GM23338 (cell line): ENCODE data around the gene KCNF1. TPM values are rescaled to one million over a fixed set of nuclear protein-coding genes. Genes with fewer than 3 reads are reported as not detected.
A peak's percentile ranks its signal among the peaks of the same experiment; 100 is the strongest.

Experiments
- ATAC-seq: fragments of 200-7000 bp; cut with Tn5 transposase; 3 replicates; pipeline ENCODE4 v1.9.1; 2020
- DNase-seq: peaks from one replicate; pipeline ENCODE4 v3.0.0-alpha.2; 2015; ENCODE audit warnings: low spot score
- H2AFZ ChIP-seq: fragments of 200-600 bp; sonication (generic); 2 replicates; pipeline ENCODE4 v1.8.0; 2016; ENCODE audit warnings: antibody characterized with exemption, mild to moderate bottlenecking, moderate library complexity
- H3F3A ChIP-seq: fragments of 200-600 bp; sonication (generic); replicated peaks from 2 replicates; pipeline ENCODE4 v1.8.0; 2017; ENCODE audit warnings: antibody characterized with exemption, mixed run types, low read depth
- H3K27ac ChIP-seq: fragments of 200-600 bp; sonication (generic); 2 replicates; pipeline ENCODE4 v1.6.1; 2016; ENCODE audit warnings: low read depth
- H3K27me3 ChIP-seq: fragments of 200-600 bp; sonication (generic); 2 replicates; pipeline ENCODE4 v1.8.0; 2016; ENCODE audit warnings: mild to moderate bottlenecking, mixed run types, moderate library complexity; ENCODE audit not compliant: insufficient read depth
- H3K36me3 ChIP-seq: fragments of 200-600 bp; sonication (generic); 2 replicates; pipeline ENCODE4 v1.8.0; 2016; ENCODE audit warnings: mild to moderate bottlenecking; ENCODE audit not compliant: insufficient read depth
- H3K4me1 ChIP-seq: fragments of 200-600 bp; sonication (generic); 2 replicates; pipeline ENCODE4 v1.8.0; 2016; ENCODE audit warnings: mild to moderate bottlenecking, moderate library complexity; ENCODE audit not compliant: insufficient read depth
- H3K4me2 ChIP-seq: fragments of 200-600 bp; sonication (generic); 2 replicates; pipeline ENCODE4 v1.7.1; 2017; ENCODE audit warnings: mixed run types
- H3K4me3 ChIP-seq: fragments of 200-600 bp; sonication (generic); 2 replicates; pipeline ENCODE4 v1.6.1; 2016; ENCODE audit warnings: mixed run types
- H3K79me2 ChIP-seq: fragments of 200-600 bp; sonication (generic); replicated peaks from 2 replicates; pipeline ENCODE4 v1.8.0; 2017; ENCODE audit warnings: mild to moderate bottlenecking; ENCODE audit not compliant: insufficient read depth
- H3K9me2 ChIP-seq: fragments of 200-600 bp; sonication (generic); 2 replicates; pipeline ENCODE4 v1.8.0; 2017; ENCODE audit not compliant: insufficient read depth
- H4K20me1 ChIP-seq: fragments of 200-600 bp; sonication (generic); replicated peaks from 2 replicates; pipeline ENCODE4 v1.8.0; 2017; ENCODE audit warnings: mild to moderate bottlenecking; ENCODE audit not compliant: insufficient read depth
- H3K27ac Mint-ChIP-seq: 2 replicates; pipeline ENCODE4 v1.8.0; 2020; ENCODE audit warnings: inconsistent platforms, mild to moderate bottlenecking, moderate library complexity, mixed read lengths
- H3K27me3 Mint-ChIP-seq: 3 replicates; pipeline ENCODE4 v1.8.0; 2022; ENCODE audit warnings: low read depth, mild to moderate bottlenecking, moderate library complexity, mixed read lengths, inconsistent platforms; ENCODE audit not compliant: insufficient read depth, poor library complexity
- H3K36me3 Mint-ChIP-seq: 3 replicates; pipeline ENCODE4 v1.8.0; 2021; ENCODE audit warnings: low read depth, mild to moderate bottlenecking, inconsistent platforms, moderate library complexity, mixed read lengths
- H3K4me1 Mint-ChIP-seq: 3 replicates; pipeline ENCODE4 v1.8.0; 2020; ENCODE audit warnings: mild to moderate bottlenecking, inconsistent platforms, mixed read lengths
- H3K4me3 Mint-ChIP-seq: 3 replicates; pipeline ENCODE4 v1.8.0; 2021; ENCODE audit warnings: moderate library complexity, mild to moderate bottlenecking, inconsistent platforms, mixed read lengths
- H3K9me3 Mint-ChIP-seq: 3 replicates; pipeline ENCODE4 v1.8.0; 2020; ENCODE audit warnings: moderate library complexity, mild to moderate bottlenecking, inconsistent platforms, mixed read lengths
- CREB1 ChIP-seq: fragments of 250-450 bp; sonication (Bioruptor Pico); IDR thresholded peaks from 2 replicates; pipeline ENCODE4 v1.5.0; 2020; ENCODE audit warnings: low read depth, mild to moderate bottlenecking, moderate library complexity
- EZH2 ChIP-seq: fragments of 200-600 bp; sonication (generic); IDR thresholded peaks from one replicate; pipeline ENCODE4 v1.8.0; 2017; ENCODE audit warnings: antibody characterized with exemption, mild to moderate bottlenecking, low read depth; ENCODE audit not compliant: unreplicated experiment
- EZH2phosphoT487 ChIP-seq: fragments of 200-600 bp; sonication (generic); IDR thresholded peaks from one replicate; pipeline ENCODE4 v1.8.1; 2018; ENCODE audit warnings: antibody characterized with exemption; ENCODE audit not compliant: unreplicated experiment
- JUNB ChIP-seq: IDR thresholded peaks from one replicate; pipeline ENCODE4 v1.6.1; 2016; ENCODE audit warnings: antibody characterized with exemption; ENCODE audit not compliant: unreplicated experiment
- NANOG ChIP-seq: IDR thresholded peaks from 2 replicates; pipeline ENCODE4 v1.6.1; 2016; ENCODE audit warnings: antibody characterized with exemption, borderline replicate concordance
- ZNF114 ChIP-seq: fragments of 250-450 bp; sonication (Bioruptor Pico); IDR thresholded peaks from 2 replicates; pipeline ENCODE4 v1.5.0; 2020; ENCODE audit warnings: mild to moderate bottlenecking, moderate library complexity
- ZNF331 ChIP-seq: fragments of 250-450 bp; sonication (Bioruptor Pico); IDR thresholded peaks from 2 replicates; pipeline ENCODE4 v1.5.0; 2020; ENCODE audit warnings: low read depth, mild to moderate bottlenecking, moderate library complexity
- polyA plus RNA-seq: library from polyadenylated mRNA; unstranded; fragments of >200 nt; fragmentation: Nextera tagmentation; extraction: Ambion mirVana; gene quantifications from 2 replicates; pipeline ENCODE4 v1.2.1, GENCODE V29; 2016
- total RNA-seq: library from RNA; depleted of rRNA; stranded (reverse); fragments of >200 nt; shearing (Covaris generic); gene quantifications from 2 replicates; pipeline ENCODE4 v1.2.3, GENCODE V29; 2014
- TF ChIP-seq, protein P1 (sequence below): IDR thresholded peaks from 2 replicates; pipeline ENCODE4 v1.6.1; 2016; ENCODE audit warnings: antibody characterized with exemption
- TF ChIP-seq, protein P2 (sequence below), 2 experiments: fragments of 200-600 bp in 1 of 2; sonication (generic) in 1 of 2; conservative IDR thresholded peaks; 2 replicates each; pipeline versions ENCODE4 v1.5.1 to v1.6.1; 2016 to 2017; ENCODE audit warnings: antibody characterized with exemption in 2 of 2, low read depth in 2 of 2, mild to moderate bottlenecking in 2 of 2, moderate library complexity in 1 of 2

KCNF1 gene
- total and polyA plus RNA-seq, 2 experiments from 2014 or later, result 0.11 to 1.5 TPM

GRCh38 chr2:10897956-10898355 is 13.8 kb upstream of the KCNF1 start:
- no peaks in the 10 kb centered on the region for H3K79me2 ChIP-seq
- no peaks in the 10 kb centered on the region for H3K27me3 ChIP-seq
- H3K27ac Mint-ChIP-seq, result no peak overlapping the region

DNA sequence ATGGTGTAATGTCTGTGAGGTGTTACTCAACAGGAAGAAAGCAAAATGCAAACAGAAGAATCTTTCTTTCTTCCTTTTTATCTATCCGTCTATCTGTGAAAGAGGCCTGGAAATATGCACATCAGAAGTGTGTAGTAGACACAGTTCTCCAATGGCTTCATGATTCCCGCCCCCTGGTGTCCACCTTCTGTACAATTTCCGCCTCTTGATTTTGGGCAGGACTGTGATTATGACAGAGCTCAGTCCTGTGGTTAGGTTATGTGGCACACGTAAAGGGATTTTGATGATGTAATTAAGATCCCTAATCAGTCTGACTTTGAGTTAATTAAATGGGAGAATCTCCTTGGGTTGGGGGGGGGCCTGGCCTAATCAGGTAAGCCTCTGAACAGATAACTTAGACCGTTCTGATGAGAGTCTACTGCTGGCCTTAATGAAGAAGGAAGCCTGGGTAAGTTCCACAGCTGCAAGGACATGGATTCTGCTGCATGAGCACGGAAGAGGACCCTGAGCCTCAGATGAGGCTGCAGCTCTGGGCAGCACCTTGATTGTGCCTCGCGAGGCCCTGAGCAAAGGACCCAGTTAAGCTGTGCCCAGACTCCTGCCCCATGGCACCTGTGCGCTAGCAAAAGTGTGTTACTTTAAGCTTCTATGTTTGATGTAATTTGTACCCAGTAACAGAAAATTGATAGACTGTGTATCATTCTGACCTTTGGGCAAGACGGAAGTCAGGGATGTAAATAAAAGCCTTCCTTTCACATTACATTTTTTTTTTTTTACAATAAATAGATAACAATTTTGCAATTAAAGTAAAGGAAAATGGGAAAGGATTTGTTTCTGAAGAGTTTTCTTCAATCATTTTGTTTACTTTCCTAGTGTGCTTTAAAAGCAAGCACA is 11.3 kb upstream of the KCNF1 start:
- H3K27me3 Mint-ChIP-seq, result peaks cover 3% of the 10 kb centered on the region
- H3K4me3 ChIP-seq, result no peak overlapping the region
- H3K27me3 ChIP-seq, result no peaks in the 10 kb centered on the region
- no peaks in the 10 kb centered on the region for H3K79me2 ChIP-seq
- peaks cover 25% of the 10 kb centered on the region for H3K9me3 Mint-ChIP-seq
- H2AFZ ChIP-seq, result no peak overlapping the region
- H3K36me3 ChIP-seq, result no peaks in the 10 kb centered on the region
- DNase-seq (no peak), ATAC-seq (no peak)
- H4K20me1 ChIP-seq, result no peaks in the 10 kb centered on the region
- peaks cover 15% of the 10 kb centered on the region for H3K36me3 Mint-ChIP-seq
- H3K4me1 Mint-ChIP-seq, result peaks cover 2% of the 10 kb centered on the region; the same call in 2 of the 3 replicates
- H3K27ac Mint-ChIP-seq, result no peak overlapping the region
- H3K4me1 ChIP-seq, result no peaks in the 10 kb centered on the region
- H3K27ac ChIP-seq, result no peak overlapping the region
- H3K4me2 ChIP-seq, result no peak overlapping the region
- TF ChIP-seq, protein P1, sequence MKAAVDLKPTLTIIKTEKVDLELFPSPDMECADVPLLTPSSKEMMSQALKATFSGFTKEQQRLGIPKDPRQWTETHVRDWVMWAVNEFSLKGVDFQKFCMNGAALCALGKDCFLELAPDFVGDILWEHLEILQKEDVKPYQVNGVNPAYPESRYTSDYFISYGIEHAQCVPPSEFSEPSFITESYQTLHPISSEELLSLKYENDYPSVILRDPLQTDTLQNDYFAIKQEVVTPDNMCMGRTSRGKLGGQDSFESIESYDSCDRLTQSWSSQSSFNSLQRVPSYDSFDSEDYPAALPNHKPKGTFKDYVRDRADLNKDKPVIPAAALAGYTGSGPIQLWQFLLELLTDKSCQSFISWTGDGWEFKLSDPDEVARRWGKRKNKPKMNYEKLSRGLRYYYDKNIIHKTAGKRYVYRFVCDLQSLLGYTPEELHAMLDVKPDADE, result no peak
- TF ChIP-seq, protein P2, sequence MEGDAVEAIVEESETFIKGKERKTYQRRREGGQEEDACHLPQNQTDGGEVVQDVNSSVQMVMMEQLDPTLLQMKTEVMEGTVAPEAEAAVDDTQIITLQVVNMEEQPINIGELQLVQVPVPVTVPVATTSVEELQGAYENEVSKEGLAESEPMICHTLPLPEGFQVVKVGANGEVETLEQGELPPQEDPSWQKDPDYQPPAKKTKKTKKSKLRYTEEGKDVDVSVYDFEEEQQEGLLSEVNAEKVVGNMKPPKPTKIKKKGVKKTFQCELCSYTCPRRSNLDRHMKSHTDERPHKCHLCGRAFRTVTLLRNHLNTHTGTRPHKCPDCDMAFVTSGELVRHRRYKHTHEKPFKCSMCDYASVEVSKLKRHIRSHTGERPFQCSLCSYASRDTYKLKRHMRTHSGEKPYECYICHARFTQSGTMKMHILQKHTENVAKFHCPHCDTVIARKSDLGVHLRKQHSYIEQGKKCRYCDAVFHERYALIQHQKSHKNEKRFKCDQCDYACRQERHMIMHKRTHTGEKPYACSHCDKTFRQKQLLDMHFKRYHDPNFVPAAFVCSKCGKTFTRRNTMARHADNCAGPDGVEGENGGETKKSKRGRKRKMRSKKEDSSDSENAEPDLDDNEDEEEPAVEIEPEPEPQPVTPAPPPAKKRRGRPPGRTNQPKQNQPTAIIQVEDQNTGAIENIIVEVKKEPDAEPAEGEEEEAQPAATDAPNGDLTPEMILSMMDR (conservative IDR thresholded peaks at IDR 0.05; ENCODE audit: low read depth in 2 of 2), result peak; percentile 32 to 50
- TF ChIP-seq NANOG, result no peak
- no peak for TF ChIP-seq JUNB
- no peaks in the 10 kb centered on the region for H3F3A ChIP-seq
- H3K4me3 Mint-ChIP-seq, result no peak overlapping the region
- no peaks in the 10 kb centered on the region for H3K9me2 ChIP-seq

More at GRCh38 chr2:10897956-10898355, 13.8 kb upstream of the KCNF1 start:
- no peak for TF ChIP-seq EZH2
- no peak for TF ChIP-seq ZNF114 (CRISPR knock-in tag)
- TF ChIP-seq, protein P1, result no peak
- no peak for TF ChIP-seq NANOG
- TF ChIP-seq EZH2phosphoT487, result no peak
- TF ChIP-seq ZNF331 (CRISPR knock-in tag), result no peak
- no peak for TF ChIP-seq CREB1 (CRISPR knock-in tag)
- TF ChIP-seq, protein P2 (conservative IDR thresholded peaks at IDR 0.05; ENCODE audit: low read depth in 2 of 2), result no peak
- DNase-seq (no peak), ATAC-seq (no peak)
- Histone ChIP-seq H3K4me3 (no peak overlapping the region), H4K20me1 (no peaks in the 10 kb centered on the region), H3K36me3 (no peaks in the 10 kb centered on the region), H3K4me2 (no peak overlapping the region), H3K9me2 (no peaks in the 10 kb centered on the region), H3K4me1 (peaks cover 4% of the 10 kb centered on the region; the same call in 1 of the 2 replicates), H2AFZ (no peak overlapping the region), H3K27ac (no peak overlapping the region), H3F3A (no peaks in the 10 kb centered on the region)
- no peak overlapping the region for H3K4me3 Mint-ChIP-seq
- H3K36me3 Mint-ChIP-seq, result peaks cover under 1% of the 10 kb centered on the region; the same call in 2 of the 3 replicates
- H3K4me1 Mint-ChIP-seq, result peaks cover 12% of the 10 kb centered on the region
- peaks cover 3% of the 10 kb centered on the region for H3K9me3 Mint-ChIP-seq
- H3K27me3 Mint-ChIP-seq, result peaks cover 3% of the 10 kb centered on the region
